ENCODE measurements around the gene CREBBP.

CREBBP gene

DNA sequence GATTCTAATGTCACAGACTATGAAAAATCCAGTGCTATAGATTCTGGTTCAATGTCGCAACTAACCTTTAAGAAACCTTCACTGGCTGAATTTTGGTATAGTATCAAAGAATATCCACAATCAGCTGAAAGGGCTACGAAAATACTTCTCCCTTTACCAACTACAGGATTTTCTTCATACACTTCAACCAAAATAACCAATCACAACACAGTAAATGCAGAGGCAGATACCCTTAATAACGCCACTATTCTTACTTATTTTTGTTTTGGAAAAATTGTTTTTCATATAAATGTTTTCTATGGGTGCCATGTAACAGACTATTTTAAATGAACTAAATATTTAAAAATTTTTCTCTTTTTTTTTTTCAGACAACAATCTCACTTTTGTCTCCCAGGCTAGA, 114.3 kb downstream of the CREBBP start:
- H3K4me2 ChIP-seq (ENCODE audit: insufficient read depth, low read length, poor library complexity, severe bottlenecking), result no peak overlapping the region
- H4K91ac ChIP-seq (ENCODE audit: low read depth, low read length, poor library complexity), result no peak overlapping the region
- H4K8ac ChIP-seq (ENCODE audit: low read depth, low read length), result no peak overlapping the region
- no peak overlapping the region for H3K27ac ChIP-seq (replicated peaks; ENCODE audit: low read length)
- no peak overlapping the region for H2AFZ ChIP-seq (ENCODE audit: low read length)
- H2BK15ac ChIP-seq (ENCODE audit: low read length), result no peak overlapping the region
- H2BK5ac ChIP-seq (ENCODE audit: low read length), result no peak overlapping the region
- H3K9ac ChIP-seq (ENCODE audit: low read depth, low read length, poor library complexity), result no peak overlapping the region
- H3K4ac ChIP-seq (ENCODE audit: low read length), result no peak overlapping the region
- no CpG with 5 or more reads among the region's 3 CpGs for WGBS, 2 donors (ENCODE audit: extremely low coverage in 2 of 2, insufficient read length in 2 of 2, insufficient replicate concordance in 1 of 2)
- no peak overlapping the region for H3K23ac ChIP-seq (ENCODE audit: low read depth, low read length, poor library complexity)
- no peak overlapping the region for H3K4me3 ChIP-seq (ENCODE audit: low read length in 2 of 2)
- H3K14ac ChIP-seq (ENCODE audit: low read length), result no peak overlapping the region
- no peaks in the 10 kb centered on the region for H3K9me3 ChIP-seq (replicated peaks in 1 of 2; ENCODE audit: control insufficient read depth in 2 of 2, insufficient read depth in 1 of 2, low read depth in 1 of 2, low read length in 2 of 2)
- H3K4me1 ChIP-seq (ENCODE audit: control insufficient read depth in 2 of 2, insufficient read depth in 1 of 2, low read depth in 1 of 2, low read length in 2 of 2), result no peaks in the 10 kb centered on the region
- H2BK120ac ChIP-seq (ENCODE audit: low read depth, low read length), result no peak overlapping the region
- no peak overlapping the region for H2BK12ac ChIP-seq (ENCODE audit: low read length)
- no peak overlapping the region for H2AK5ac ChIP-seq (ENCODE audit: low read depth, low read length)
- no peaks in the 10 kb centered on the region for H3K79me1 ChIP-seq (ENCODE audit: low read depth, low read length)
- no peak overlapping the region for H3K18ac ChIP-seq (ENCODE audit: low read length)
- no peak for DNase-seq (ENCODE audit: low spot score)
- H3K27me3 ChIP-seq (ENCODE audit: control insufficient read depth in 3 of 3, insufficient read depth in 3 of 3, low read depth in 1 of 3, low read length in 3 of 3), result no peaks in the 10 kb centered on the region
- H3K36me3 ChIP-seq (replicated peaks in 1 of 2; ENCODE audit: control insufficient read depth in 2 of 2, insufficient read depth in 2 of 2, low read length in 2 of 2), result peaks cover 51 to 92% of the 10 kb centered on the region in 2 donors

DNA sequence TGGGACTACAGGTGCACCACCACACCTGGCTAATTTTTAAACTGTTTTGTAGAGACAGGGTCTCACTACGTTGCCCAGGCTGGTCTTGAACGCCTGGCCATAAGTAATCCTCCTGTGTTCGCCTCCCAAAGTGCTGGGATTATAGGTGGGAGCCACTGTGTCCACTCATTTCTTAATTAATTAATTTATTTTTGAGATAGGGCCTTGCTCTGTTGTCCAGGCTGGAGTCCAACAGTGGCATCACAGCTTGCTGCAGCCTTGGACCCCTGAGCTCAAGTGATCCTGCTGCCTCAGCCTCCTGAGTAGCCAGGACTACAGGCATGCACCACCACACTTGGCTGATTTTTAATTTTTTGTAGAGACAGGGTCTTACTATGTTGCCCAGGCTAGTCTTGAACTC, 116.1 kb downstream of the CREBBP start:
- Histone ChIP-seq H3K4ac (ENCODE audit: low read length) (no peak overlapping the region), H3K36me3 (replicated peaks in 1 of 2; ENCODE audit: control insufficient read depth in 2 of 2, insufficient read depth in 2 of 2, low read length in 2 of 2) (peaks cover 42 to 88% of the 10 kb centered on the region in 2 donors), H3K23ac (ENCODE audit: low read depth, low read length, poor library complexity) (no peak overlapping the region), H2BK15ac (ENCODE audit: low read length) (no peak overlapping the region), H3K18ac (ENCODE audit: low read length) (no peak overlapping the region), H3K9me3 (replicated peaks in 1 of 2; ENCODE audit: control insufficient read depth in 2 of 2, insufficient read depth in 1 of 2, low read depth in 1 of 2, low read length in 2 of 2) (no peaks in the 10 kb centered on the region), H4K8ac (ENCODE audit: low read depth, low read length) (no peak overlapping the region), H3K4me3 (ENCODE audit: low read length in 2 of 2) (no peak overlapping the region), H3K9ac (ENCODE audit: low read depth, low read length, poor library complexity) (no peak overlapping the region), H2BK120ac (ENCODE audit: low read depth, low read length) (no peak overlapping the region), H3K79me1 (ENCODE audit: low read depth, low read length) (no peaks in the 10 kb centered on the region), H2BK5ac (ENCODE audit: low read length) (no peak overlapping the region), H2AK5ac (ENCODE audit: low read depth, low read length) (no peak overlapping the region), H3K4me1 (ENCODE audit: control insufficient read depth in 2 of 2, insufficient read depth in 1 of 2, low read depth in 1 of 2, low read length in 2 of 2) (no peaks in the 10 kb centered on the region), H3K27me3 (ENCODE audit: control insufficient read depth in 3 of 3, insufficient read depth in 3 of 3, low read depth in 1 of 3, low read length in 3 of 3) (no peaks in the 10 kb centered on the region), H2BK12ac (ENCODE audit: low read length) (no peak overlapping the region), H2AFZ (ENCODE audit: low read length) (no peak overlapping the region), H3K27ac (replicated peaks; ENCODE audit: low read length) (no peak overlapping the region), H3K14ac (ENCODE audit: low read length) (no peak overlapping the region), H4K91ac (ENCODE audit: low read depth, low read length, poor library complexity) (no peak overlapping the region), H3K4me2 (ENCODE audit: insufficient read depth, low read length, poor library complexity, severe bottlenecking) (no peak overlapping the region)
- DNase-seq (ENCODE audit: low spot score), result no peak
- no CpG with 5 or more reads among the region's 3 CpGs for WGBS, 2 donors (ENCODE audit: extremely low coverage in 2 of 2, insufficient read length in 2 of 2, insufficient replicate concordance in 1 of 2)

DNA sequence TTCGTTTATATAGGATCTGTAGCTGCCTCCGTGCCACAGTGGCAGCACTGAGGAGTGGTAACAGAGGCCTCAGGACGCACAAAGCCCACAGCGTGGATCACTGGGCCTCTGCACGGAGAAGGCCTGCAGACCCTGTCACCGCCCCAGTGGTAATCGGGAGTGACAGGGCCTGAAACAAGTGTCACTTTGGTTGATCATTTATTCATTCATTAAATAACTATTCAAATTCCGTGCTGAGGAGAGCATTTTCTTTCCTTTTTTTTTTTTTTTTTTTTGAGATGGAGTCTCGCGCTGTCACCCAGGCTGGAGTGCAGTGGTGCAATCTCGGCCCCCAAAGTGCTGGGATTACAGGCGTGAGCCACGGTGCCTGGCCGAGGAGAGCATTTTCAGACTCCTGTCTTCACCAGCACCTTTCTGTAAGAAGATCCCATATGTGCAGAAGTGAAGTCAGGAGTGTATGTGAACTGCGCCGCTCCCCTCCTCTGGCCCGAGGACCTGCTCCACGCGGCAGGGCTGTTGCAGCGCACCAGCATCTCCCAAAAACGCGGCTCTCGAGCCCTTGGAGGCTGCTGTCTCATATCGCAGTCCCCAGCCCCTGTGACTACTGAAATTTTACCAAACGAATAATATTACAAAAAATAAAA, 118.3 kb downstream of the CREBBP start:
- H4K91ac ChIP-seq (ENCODE audit: low read depth, low read length, poor library complexity), result no peak overlapping the region
- no peak overlapping the region for H3K9ac ChIP-seq (ENCODE audit: low read depth, low read length, poor library complexity)
- H3K27ac ChIP-seq (replicated peaks; ENCODE audit: low read length), result no peak overlapping the region
- DNase-seq (ENCODE audit: low spot score), result no peak
- no peaks in the 10 kb centered on the region for H3K9me3 ChIP-seq (replicated peaks in 1 of 2; ENCODE audit: control insufficient read depth in 2 of 2, insufficient read depth in 1 of 2, low read depth in 1 of 2, low read length in 2 of 2)
- no peak overlapping the region for H3K4ac ChIP-seq (ENCODE audit: low read length)
- no peak overlapping the region for H2BK12ac ChIP-seq (ENCODE audit: low read length)
- H3K36me3 ChIP-seq (replicated peaks in 1 of 2; ENCODE audit: control insufficient read depth in 2 of 2, insufficient read depth in 2 of 2, low read length in 2 of 2), result peaks cover 35 to 88% of the 10 kb centered on the region in 2 donors
- peak overlapping the region in 1 of 2 donors; percentile 37 for H3K4me3 ChIP-seq (ENCODE audit: low read length in 2 of 2)
- no peak overlapping the region for H4K8ac ChIP-seq (ENCODE audit: low read depth, low read length)
- H3K23ac ChIP-seq (ENCODE audit: low read depth, low read length, poor library complexity), result peak overlapping the region; percentile 22
- H2BK5ac ChIP-seq (ENCODE audit: low read length), result no peak overlapping the region
- no peak overlapping the region for H3K14ac ChIP-seq (ENCODE audit: low read length)
- no peaks in the 10 kb centered on the region for H3K4me1 ChIP-seq (ENCODE audit: control insufficient read depth in 2 of 2, insufficient read depth in 1 of 2, low read depth in 1 of 2, low read length in 2 of 2)
- no peaks in the 10 kb centered on the region for H3K79me1 ChIP-seq (ENCODE audit: low read depth, low read length)
- no peak overlapping the region for H2BK15ac ChIP-seq (ENCODE audit: low read length)
- no peak overlapping the region for H2AK5ac ChIP-seq (ENCODE audit: low read depth, low read length)
- no CpG with 5 or more reads among the region's 25 CpGs for WGBS, 2 donors (ENCODE audit: extremely low coverage in 2 of 2, insufficient read length in 2 of 2, insufficient replicate concordance in 1 of 2)
- H2AFZ ChIP-seq (ENCODE audit: low read length), result no peak overlapping the region
- no peak overlapping the region for H3K18ac ChIP-seq (ENCODE audit: low read length)
- H2BK120ac ChIP-seq (ENCODE audit: low read depth, low read length), result no peak overlapping the region
- H3K27me3 ChIP-seq (ENCODE audit: control insufficient read depth in 3 of 3, insufficient read depth in 3 of 3, low read depth in 1 of 3, low read length in 3 of 3), result no peaks in the 10 kb centered on the region
- no peak overlapping the region for H3K4me2 ChIP-seq (ENCODE audit: insufficient read depth, low read length, poor library complexity, severe bottlenecking)

DNA sequence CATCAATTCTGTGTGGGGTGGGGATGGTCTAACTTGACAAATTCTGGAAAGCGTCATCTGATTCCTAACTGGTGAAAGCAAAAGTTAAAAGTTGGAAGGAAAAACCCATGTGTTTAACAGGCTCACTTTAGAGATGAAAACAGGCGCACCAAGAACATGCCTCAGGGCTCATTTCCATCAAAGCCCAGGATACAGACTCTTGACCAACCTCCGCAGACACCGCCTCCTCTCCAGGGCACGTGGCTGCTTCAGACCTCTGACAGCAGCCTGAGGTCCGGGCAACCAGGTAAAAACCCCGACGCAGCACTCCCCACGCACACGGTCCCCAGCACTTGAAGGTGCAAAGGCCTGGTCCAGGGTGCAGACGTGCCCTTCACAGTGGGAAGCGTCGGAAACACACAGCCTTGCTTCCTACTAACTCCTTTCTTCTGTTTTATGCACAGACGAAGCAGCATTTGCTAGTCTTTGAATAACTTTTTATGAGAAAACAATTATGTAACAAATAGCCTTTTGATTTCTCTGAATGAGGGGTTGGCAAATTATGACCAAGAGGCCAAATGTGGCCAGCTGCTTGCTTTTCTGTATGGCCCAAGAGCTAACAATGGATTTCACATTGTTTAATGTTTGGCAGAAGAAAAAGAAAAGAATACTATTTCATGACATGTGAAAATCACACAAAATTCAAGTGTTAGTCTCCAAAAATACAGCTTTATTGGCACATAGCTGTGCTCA, 119.0 kb downstream of the CREBBP start:
- Histone ChIP-seq H2BK120ac (ENCODE audit: low read depth, low read length) (no peak overlapping the region), H3K27me3 (ENCODE audit: control insufficient read depth in 3 of 3, insufficient read depth in 3 of 3, low read depth in 1 of 3, low read length in 3 of 3) (no peaks in the 10 kb centered on the region), H3K4me2 (ENCODE audit: insufficient read depth, low read length, poor library complexity, severe bottlenecking) (no peak overlapping the region), H3K18ac (ENCODE audit: low read length) (no peak overlapping the region), H3K79me1 (ENCODE audit: low read depth, low read length) (no peaks in the 10 kb centered on the region), H3K4me1 (ENCODE audit: control insufficient read depth in 2 of 2, insufficient read depth in 1 of 2, low read depth in 1 of 2, low read length in 2 of 2) (no peaks in the 10 kb centered on the region), H4K8ac (ENCODE audit: low read depth, low read length) (no peak overlapping the region), H4K91ac (ENCODE audit: low read depth, low read length, poor library complexity) (no peak overlapping the region), H3K4ac (ENCODE audit: low read length) (no peak overlapping the region), H2BK5ac (ENCODE audit: low read length) (no peak overlapping the region), H2BK15ac (ENCODE audit: low read length) (no peak overlapping the region), H3K36me3 (replicated peaks in 1 of 2; ENCODE audit: control insufficient read depth in 2 of 2, insufficient read depth in 2 of 2, low read length in 2 of 2) (peaks cover 34 to 88% of the 10 kb centered on the region in 2 donors), H3K14ac (ENCODE audit: low read length) (no peak overlapping the region), H3K9ac (ENCODE audit: low read depth, low read length, poor library complexity) (no peak overlapping the region), H3K27ac (replicated peaks; ENCODE audit: low read length) (no peak overlapping the region), H3K9me3 (replicated peaks in 1 of 2; ENCODE audit: control insufficient read depth in 2 of 2, insufficient read depth in 1 of 2, low read depth in 1 of 2, low read length in 2 of 2) (no peaks in the 10 kb centered on the region), H2BK12ac (ENCODE audit: low read length) (no peak overlapping the region), H3K23ac (ENCODE audit: low read depth, low read length, poor library complexity) (peak overlapping the region; percentile 22), H2AK5ac (ENCODE audit: low read depth, low read length) (no peak overlapping the region), H3K4me3 (ENCODE audit: low read length in 2 of 2) (peak overlapping the region in 1 of 2 donors; percentile 37), H2AFZ (ENCODE audit: low read length) (no peak overlapping the region)
- no CpG with 5 or more reads among the region's 14 CpGs for WGBS, 2 donors (ENCODE audit: extremely low coverage in 2 of 2, insufficient read length in 2 of 2, insufficient replicate concordance in 1 of 2)
- DNase-seq (ENCODE audit: low spot score), result no peak

Data from neuronal stem cell (in vitro differentiated cells).